Measurements from ENCODE around the gene MS4A13. TPM values are rescaled to one million over a fixed set of nuclear protein-coding genes. Genes with fewer than 3 reads are reported as not detected.

Gene MS4A13
- total and polyA plus RNA-seq, 10 of the 15 experiments (the other 5 are each of a cell fraction or from before 2014, with no cell fraction given): not detected

GRCh38 chr11:60485987-60486386 is 29.2 kb upstream of the MS4A13 start (continued):
- TF ChIP-seq, protein P1, sequence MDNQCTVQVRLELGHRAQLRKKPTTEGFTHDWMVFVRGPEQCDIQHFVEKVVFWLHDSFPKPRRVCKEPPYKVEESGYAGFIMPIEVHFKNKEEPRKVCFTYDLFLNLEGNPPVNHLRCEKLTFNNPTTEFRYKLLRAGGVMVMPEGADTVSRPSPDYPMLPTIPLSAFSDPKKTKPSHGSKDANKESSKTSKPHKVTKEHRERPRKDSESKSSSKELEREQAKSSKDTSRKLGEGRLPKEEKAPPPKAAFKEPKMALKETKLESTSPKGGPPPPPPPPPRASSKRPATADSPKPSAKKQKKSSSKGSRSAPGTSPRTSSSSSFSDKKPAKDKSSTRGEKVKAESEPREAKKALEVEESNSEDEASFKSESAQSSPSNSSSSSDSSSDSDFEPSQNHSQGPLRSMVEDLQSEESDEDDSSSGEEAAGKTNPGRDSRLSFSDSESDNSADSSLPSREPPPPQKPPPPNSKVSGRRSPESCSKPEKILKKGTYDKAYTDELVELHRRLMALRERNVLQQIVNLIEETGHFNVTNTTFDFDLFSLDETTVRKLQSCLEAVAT (IDR thresholded peaks at IDR 0.05): 0 out of 2 replicates have a peak, but pooled peaks have one; percentile 34
- 0 out of 2 replicates have a peak, but pooled peaks have one; percentile 53 for TF ChIP-seq IRF4 (IDR thresholded peaks at IDR 0.05; ENCODE audit: low read depth, low read length)
- TF ChIP-seq CREM (IDR thresholded peaks at IDR 0.05; ENCODE audit: low read depth): peak; percentile 23; the same call in 1 of the 2 replicates
- TF ChIP-seq RFX5 (IDR thresholded peaks at IDR 0.05; ENCODE audit: low read depth, low read length): peak; percentile 59; the same call in 1 of the 2 replicates
- TF ChIP-seq TBL1XR1 (IDR thresholded peaks at IDR 0.05; ENCODE audit: low read depth, low read length): peak; percentile 49; the same call in 1 of the 2 replicates

DNA sequence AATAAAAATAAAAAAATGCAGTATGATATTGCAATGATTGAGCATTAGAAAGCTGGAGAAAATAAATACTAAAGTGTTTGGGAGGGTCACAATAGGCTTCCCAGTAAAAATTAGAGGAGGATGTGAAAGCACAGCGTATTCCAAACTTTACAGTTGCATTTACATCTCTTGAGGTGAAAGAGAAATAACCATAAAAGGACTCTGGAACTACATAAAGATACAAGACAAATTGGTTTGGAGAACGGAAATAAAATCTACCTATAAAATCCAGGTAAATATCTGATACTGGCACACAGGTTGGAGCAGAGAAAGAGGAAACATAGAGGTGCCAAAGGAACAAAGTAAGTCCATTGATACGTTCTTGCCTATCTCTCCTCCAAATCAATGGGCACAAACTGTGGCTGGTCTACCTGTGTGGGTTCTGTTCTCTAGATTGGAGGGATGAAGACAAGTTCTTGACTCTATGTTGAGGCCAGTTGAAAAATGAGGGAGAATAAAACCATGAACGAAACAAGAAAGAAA is 22.6 kb upstream of the MS4A13 start, which contains the start of gene MS4A12:
MS4A12 (plus strand) TSS at position 291 of the 522 bp plus-strand sequence. CDS start 4,541 bp downstream, outside the sequence.
- no peak within 1 kb of the TSS for H3K27ac ChIP-seq (ENCODE audit: control insufficient read depth, insufficient read depth)
- WGBS (ENCODE audit: insufficient coverage, insufficient replicate concordance, low lambda C conversion rate, missing lambda C conversion rate): 77% methylated on average over 4 of the region's 4 CpGs
- DNase-seq (ENCODE audit: low read depth, low spot score): no peak
- TF ChIP-seq, protein P2, sequence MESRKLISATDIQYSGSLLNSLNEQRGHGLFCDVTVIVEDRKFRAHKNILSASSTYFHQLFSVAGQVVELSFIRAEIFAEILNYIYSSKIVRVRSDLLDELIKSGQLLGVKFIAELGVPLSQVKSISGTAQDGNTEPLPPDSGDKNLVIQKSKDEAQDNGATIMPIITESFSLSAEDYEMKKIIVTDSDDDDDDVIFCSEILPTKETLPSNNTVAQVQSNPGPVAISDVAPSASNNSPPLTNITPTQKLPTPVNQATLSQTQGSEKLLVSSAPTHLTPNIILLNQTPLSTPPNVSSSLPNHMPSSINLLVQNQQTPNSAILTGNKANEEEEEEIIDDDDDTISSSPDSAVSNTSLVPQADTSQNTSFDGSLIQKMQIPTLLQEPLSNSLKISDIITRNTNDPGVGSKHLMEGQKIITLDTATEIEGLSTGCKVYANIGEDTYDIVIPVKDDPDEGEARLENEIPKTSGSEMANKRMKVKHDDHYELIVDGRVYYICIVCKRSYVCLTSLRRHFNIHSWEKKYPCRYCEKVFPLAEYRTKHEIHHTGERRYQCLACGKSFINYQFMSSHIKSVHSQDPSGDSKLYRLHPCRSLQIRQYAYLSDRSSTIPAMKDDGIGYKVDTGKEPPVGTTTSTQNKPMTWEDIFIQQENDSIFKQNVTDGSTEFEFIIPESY (IDR thresholded peaks at IDR 0.05): no peak
- TF ChIP-seq, protein P3, sequence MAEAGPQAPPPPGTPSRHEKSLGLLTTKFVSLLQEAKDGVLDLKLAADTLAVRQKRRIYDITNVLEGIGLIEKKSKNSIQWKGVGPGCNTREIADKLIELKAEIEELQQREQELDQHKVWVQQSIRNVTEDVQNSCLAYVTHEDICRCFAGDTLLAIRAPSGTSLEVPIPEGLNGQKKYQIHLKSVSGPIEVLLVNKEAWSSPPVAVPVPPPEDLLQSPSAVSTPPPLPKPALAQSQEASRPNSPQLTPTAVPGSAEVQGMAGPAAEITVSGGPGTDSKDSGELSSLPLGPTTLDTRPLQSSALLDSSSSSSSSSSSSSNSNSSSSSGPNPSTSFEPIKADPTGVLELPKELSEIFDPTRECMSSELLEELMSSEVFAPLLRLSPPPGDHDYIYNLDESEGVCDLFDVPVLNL (IDR thresholded peaks at IDR 0.05; ENCODE audit: low read depth, low read length): no peak
- no peak for TF ChIP-seq PKNOX1 (IDR thresholded peaks at IDR 0.05)
- TF ChIP-seq POLR2AphosphoS2 (IDR thresholded peaks at IDR 0.05; ENCODE audit: low read depth, low read length): no peak
- no peak for TF ChIP-seq SMAD5 (IDR thresholded peaks at IDR 0.05; ENCODE audit: low read depth)
- TF ChIP-seq NKRF (conservative IDR thresholded peaks at IDR 0.05): no peak
- TF ChIP-seq SUPT20H (IDR thresholded peaks at IDR 0.05; ENCODE audit: borderline replicate concordance, control insufficient read depth, low read depth, low read length): no peak
- no peak for TF ChIP-seq BCL11A (IDR thresholded peaks at IDR 0.05; ENCODE audit: low read depth, low read length)
- TF ChIP-seq MTA2 (IDR thresholded peaks at IDR 0.05; ENCODE audit: low read depth): no peak
- TF ChIP-seq NBN (IDR thresholded peaks at IDR 0.05): no peak

More for the DNA sequence above, 22.6 kb upstream of the MS4A13 start, which contains the start of gene MS4A12:
- Histone ChIP-seq H3K79me2 (ENCODE audit: control insufficient read depth, insufficient read depth, low read length) (no peaks in the 10 kb centered on the region), H3K4me3 (no peak within 1 kb of the TSS), H3K4me1 (ENCODE audit: control insufficient read depth, insufficient read depth, low read length) (peaks cover 2% of the 10 kb centered on the region), H3K9ac (ENCODE audit: control insufficient read depth, insufficient read depth, low read length) (no peak within 1 kb of the TSS), H3K27me3 (replicated peaks in 1 of 2; ENCODE audit: control insufficient read depth in 2 of 2, insufficient read depth in 2 of 2, low read length in 1 of 2) (no peaks in the 10 kb centered on the region), H2AFZ (ENCODE audit: control insufficient read depth, low read depth, low read length) (no peak within 1 kb of the TSS), H3K9me3 (replicated peaks; ENCODE audit: control insufficient read depth, insufficient read depth, low read length) (no peaks in the 10 kb centered on the region), H3K4me2 (ENCODE audit: control insufficient read depth, insufficient read depth) (no peak within 1 kb of the TSS), H3K36me3 (ENCODE audit: control insufficient read depth in 2 of 2, insufficient read depth in 2 of 2, low read length in 1 of 2) (no peaks in the 10 kb centered on the region), H4K20me1 (ENCODE audit: control insufficient read depth, insufficient read depth) (no peaks in the 10 kb centered on the region)
- FAIRE-seq (no peak), ATAC-seq (no peak)
- RAD21 ChIA-PET (ENCODE audit: unreplicated experiment): interaction anchor here (0.7 kb wide), 1 partner anchor 60 kb away, joined by 3 read pairs; no protein-coding TSS in a partner anchor
- BruUV-seq (replicated peaks): no TSS peak
- CTCF ChIA-PET: interaction anchor here (1.1 to 1.4 kb wide), 2 partner anchors 12 to 158 kb away, joined by 3 read pairs; no protein-coding TSS in a partner anchor
- POLR2A ChIA-PET: no interaction called here
- in situ Hi-C loops (cut with MboI): no loop called here
- SMC1A ChIA-PET (ENCODE audit: uncharacterized antibody, unreplicated experiment): interaction anchor here (1.0 kb wide), 1 partner anchor 9 kb away, joined by 3 read pairs; no protein-coding TSS in a partner anchor
- intact Hi-C loops (cut with micrococcal nuclease; ENCODE audit: unreplicated experiment): no loop called here
